HG03025 (cell line): ENCODE measurements around the gene LRCOL1.

Source experiments
- ATAC-seq: cut with Tn5 transposase; IDR thresholded peaks from one replicate; pipeline ENCODE4 v1.9.1; 2021; ENCODE audit warnings: mild to moderate bottlenecking, moderate library complexity; ENCODE audit not compliant: unreplicated experiment, low FRiP score

LRCOL1 gene

DNA sequence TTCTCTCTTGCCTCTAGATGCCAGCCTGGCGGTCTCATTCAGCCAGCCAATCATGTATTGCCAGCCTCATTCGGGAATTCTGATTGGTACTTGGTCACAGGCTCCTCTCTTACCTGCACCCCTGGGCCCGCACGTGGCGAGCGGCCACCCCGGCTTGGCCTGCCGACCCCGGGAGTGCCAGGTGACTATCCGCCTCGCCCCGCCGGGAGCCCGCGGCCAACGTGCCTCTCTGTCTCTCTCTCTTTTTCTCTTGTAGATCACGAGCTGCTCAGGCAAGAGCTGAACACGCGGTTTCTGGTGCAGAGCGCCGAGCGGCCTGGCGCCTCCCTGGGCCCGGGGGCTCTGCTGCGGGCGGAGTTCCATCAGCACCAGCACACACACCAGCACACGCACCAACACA lies 39.3 kb downstream of the LRCOL1 start:
- no peak for ATAC-seq

GRCh38 chr12:132570635-132571034 lies 39.7 kb downstream of the LRCOL1 start:
- no peak for ATAC-seq

DNA sequence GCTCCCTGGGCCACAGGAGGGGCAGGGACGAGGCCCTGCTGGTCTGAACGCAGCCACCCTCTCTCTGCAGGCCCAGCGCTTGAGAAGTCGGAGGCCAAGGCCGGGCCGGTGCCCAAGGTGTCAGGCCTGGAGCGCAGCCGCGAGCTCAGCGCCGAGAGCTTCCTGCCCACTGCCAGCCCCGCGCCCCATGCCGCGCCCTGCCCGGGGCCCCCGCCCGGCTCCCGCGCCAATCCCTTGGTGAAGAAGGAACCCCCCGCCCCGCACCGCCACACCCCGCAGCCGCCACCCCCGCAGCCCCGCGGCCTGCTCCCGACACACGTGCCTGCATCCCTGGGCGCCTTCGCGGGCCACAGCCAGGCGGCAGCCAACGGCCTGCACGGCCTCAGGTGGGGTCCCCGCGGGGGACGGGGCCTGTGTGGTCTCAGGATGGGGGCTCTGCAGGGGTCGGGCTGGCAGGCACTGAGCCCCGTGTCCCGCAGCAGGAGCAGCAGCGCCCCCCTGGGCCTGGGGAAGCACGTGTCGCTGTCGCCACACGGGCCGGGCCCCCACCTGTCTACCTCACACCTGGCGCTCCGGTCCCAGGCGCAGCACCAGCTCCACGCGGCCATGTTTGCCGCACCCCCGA lies 40.4 kb downstream of the LRCOL1 start:
- no peak for ATAC-seq

DNA sequence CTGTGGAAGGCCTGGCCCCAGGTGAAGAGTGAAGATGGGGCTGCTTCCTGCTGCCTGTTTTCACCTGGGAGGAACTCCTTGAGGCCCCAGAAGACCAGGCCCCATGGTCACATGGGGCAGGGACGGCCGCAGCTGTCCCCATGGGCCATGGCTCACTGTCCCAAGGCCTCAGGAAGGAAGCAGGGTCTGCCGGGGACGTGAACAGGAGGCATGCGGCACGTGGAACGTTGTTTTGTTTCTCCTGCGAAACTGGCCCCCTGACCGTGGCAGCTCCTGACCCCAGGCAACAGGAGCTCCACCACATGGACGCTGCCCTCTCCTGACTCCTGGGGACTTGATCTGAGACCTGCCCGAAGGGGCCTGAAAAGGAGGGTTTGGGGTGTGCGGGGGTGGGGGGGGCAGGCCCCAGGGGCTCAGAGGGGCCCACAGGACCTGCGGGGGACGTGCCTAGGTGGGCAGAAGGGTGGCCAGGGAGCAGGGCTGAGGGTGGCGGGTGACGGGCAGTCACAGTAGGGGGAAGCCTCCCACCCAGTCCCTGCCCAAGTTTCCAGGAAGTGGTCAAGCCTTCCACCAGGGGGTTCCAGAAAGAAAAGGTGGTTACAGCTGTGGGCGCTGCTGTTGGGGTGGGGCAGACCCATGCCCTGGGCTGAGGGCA lies 41.4 kb downstream of the LRCOL1 start:
- ATAC-seq: no peak

- no peak for ATAC-seq
Measured at GRCh38 chr12:132568301-132568700, 42.1 kb downstream of the LRCOL1 start.

DNA sequence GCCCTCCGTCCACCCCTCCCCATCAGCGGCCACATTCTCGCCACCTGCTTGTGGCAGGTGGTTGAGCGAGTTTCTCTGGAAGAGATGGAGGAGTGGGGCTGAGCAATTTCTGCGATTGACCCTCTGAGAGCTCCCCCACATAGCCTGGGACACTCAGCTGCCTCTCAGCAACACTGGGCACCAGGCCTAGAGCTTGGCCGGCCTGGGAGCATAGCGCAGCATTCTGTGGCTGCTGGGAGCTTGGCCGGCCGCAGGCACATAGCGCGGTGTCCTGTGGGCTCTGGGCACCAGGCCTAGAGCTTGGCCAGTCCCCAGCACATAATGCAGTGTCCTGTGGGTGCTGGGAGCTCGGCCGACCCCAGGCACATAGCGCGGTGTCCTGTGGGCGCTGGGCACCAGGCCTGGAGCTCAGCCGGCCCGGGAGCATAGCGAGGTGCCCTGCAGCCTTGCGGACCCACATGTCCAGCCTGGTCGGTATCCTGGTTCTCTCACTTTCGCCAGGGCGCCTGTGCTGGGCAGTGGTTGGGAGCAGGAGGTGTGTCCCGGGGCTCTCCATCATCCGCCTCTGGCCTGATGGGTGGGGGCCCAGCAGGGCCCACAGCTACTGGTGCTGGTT lies 43.8 kb downstream of the LRCOL1 start:
- no peak for ATAC-seq

DNA sequence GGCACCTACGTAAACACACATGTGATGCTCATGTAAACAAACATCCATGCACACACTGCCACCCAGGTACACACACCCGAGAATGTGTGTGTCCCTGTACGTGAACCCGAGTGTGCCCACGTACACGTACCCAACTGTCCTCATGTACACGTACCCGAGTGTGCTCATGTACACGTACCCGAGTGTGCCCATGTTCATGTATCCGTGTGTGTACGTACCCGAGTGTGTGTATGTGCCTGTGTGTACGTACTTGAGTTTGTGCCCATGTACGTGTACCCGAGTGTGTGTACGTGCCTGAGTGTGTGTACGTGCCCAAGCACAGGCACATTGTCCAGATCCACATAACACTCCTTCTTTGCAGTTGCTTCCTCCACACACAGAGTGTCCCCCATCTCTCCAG lies 45.0 kb downstream of the LRCOL1 start:
- ATAC-seq: no peak

DNA sequence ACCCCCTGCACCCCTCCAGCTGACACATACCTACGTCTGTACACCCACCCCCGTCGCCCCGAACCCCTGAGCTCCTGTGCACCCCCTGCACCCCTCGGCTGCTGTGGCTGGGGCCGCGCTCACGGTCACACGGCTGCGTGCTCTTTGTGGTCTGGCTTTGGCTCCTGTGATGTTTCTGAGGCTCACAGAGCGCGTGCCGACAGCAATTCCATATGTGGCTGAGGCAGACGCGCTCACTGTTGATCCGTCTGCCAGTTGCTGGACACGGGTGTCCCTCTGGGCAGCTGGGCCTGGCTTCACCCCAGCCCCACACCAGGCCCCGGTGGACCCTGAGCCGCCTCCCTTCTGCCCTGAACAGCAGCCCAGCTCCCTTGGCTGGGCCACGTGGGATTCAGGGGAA lies 46.5 kb downstream of the LRCOL1 start:
- no peak for ATAC-seq

DNA sequence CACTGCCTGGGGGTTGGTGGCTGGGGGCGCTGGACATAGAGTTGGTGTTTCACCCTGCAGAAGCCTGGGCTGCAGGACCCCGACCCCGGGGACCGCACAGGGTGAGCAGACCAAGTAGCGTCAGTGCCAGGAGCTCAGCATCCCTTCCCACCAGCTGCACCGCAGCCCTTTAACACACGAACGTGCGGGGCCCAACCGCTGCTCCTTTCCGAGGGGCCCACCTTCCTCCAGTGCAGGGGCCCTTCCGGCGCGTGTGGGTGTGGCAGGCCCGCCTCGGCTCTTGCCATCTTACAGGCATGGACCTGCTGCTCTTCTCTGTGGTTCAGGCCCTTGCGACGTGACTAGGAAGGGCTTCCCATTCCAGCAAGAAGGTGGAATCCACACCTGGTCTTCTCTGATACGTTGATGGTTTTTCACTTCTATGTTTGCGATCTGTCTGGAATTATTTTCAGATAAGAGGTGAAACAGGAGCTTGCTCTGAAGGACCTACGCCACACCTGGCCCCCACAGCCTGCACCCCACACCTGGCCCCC lies 47.8 kb downstream of the LRCOL1 start:
- no peak for ATAC-seq

GRCh38 chr12:132561427-132562156 lies 48.8 kb downstream of the LRCOL1 start:
- ATAC-seq: no peak

GRCh38 chr12:132560614-132561426 lies 49.6 kb downstream of the LRCOL1 start:
- no peak for ATAC-seq

GRCh38 chr12:132560364-132560613 lies 50.1 kb downstream of the LRCOL1 start:
- ATAC-seq: no peak

DNA sequence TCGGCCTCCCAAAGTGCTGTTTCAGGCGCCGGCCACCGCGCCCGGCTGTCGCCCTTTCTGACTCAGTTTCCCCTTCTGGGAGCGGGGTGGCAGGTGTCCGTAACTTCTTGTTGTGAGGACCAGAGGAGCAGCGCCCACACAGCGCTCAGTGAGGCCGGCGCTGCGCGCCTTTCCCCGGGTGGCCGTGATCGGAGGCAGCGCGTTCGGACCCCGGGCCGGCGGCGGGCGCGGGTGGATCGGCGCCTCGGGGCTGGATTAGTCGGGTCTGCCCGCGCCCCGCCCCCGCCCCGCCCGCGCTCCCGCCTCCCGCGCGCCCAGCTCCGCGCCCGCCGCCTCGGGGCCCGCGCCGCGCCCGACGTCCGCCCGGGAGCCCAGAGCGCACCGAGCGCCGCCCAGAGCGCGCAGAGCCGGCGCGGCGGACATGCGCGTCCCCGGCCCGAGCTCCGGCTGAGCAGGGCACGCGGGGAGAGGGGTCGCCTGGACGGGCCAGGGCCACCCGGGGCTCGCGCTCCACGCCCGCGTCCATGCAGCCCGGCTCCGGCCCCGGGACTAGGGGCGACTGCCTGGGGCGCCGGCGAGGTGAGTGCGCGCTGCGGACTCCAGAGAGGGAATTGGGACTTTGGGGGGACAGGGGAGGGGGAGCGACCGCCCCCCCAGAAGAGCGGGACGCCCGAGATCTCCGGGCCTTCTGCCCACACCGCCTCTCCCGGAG lies 50.6 kb downstream of the LRCOL1 start:
- peak; percentile 39 for ATAC-seq

DNA sequence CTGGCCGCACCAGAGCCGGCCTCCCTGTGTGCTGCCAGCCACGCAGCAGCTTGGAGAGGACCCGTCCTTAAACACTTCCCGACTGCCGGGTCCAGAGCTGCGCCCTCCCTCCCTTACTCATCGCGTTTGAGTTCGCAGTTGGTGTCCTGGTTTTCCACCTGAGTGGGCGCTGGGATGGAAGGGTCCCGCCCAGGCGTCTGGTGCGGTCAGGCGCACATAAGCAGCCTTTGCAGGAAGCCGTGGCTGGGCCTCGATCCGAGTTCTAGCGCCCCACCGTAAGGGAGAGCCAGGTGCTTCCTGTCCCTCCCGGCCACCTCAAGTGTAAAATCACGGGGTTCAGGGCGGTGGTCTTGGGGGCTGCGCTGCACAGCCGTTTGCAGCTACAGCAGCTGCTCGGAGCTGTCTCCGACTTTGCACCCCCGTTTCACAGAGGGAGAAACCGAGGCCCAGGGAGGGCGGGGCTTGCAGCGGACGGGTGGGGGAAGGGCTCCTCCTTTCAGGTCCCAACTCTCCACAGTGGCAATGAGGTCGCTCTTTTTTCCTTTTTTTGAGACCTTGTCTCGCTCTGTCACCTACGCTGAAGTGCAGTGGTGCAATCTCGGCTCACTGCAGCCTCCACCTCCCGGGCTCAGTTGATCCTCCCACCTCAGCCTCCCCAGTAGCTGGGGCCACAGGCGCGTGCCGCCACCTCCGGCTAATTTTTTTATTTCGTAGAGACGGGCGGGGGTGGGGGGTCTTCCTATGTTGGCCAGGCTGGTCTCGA lies 51.3 kb downstream of the LRCOL1 start:
- no peak for ATAC-seq

DNA sequence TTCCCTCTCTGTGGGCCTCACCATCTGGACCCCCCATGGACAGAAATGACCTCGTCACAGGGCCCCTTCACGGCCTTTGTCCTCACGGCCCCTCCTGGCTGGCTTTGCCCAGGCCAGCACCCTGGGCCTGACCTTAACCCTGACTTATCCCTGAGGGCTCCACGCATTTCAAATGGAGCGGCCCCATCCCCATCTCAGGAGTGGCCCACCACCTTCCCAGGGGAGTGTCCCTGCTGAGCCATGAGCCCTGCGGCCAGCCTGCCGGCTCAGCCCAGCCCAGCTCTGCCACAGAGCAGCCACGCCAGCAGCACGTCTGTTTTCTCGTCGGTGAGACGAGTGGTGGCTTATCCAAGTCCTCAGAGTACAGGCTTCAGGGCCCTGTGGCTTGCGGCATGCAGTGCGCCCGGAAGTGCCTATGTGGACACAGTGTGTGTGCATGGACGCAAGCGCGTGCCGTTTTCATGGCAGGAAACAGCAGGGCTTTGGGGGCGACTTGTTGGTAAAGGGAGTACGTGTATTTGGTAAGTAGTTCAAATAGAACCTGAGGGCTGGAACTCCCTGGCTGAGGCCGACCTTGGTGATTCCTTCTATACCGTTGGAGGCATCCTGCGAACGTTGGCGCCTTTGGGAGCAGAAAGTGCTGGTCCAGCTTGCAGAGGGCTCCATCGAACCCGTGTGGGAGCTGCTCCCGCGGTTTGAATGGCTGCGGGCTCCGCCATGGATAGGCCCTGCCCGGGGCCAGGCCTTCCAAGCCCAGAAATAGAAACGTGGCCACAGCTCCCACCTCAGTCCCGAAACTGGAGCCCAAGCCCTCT lies 52.1 kb downstream of the LRCOL1 start:
- ATAC-seq: no peak

GRCh38 chr12:132557291-132558015 lies 52.9 kb downstream of the LRCOL1 start:
- ATAC-seq: no peak

GRCh38 chr12:132556801-132557200 lies 53.6 kb downstream of the LRCOL1 start:
- no peak for ATAC-seq

DNA sequence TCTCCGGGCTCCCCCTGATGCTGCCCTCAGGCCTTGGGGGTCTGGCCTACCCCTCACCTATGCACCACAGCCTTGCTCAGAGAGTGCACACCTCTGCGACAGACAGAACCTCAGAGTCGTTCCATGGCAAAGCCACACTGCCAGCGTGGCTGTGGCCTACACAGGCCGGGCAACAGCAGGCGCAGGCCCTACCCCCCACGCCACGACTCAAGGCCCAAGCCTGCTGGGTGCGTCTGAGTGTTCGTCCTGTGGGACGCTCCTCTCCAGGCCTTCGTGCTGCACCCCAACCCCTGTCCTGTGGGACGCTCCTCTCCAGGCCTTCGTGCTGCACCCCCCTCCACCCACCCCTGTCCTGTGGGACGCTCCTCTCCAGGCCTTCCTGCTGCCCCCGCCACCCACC lies 54.2 kb downstream of the LRCOL1 start:
- no peak for ATAC-seq
